Activated CD4-positive, alpha-beta T cell treated with anti-CD3 and anti-CD28 coated beads, Interleukin-2, Interleukin-4, amounts not matched to agents 100 ng/mL and 50 ng/mL, durations not matched to agents 16 hours and 8 hours (primary cell): Measurements from ENCODE around the gene MRGPRG.
"Not testable (repeated sequence)": the region's sequence is repeated elsewhere in the genome, so short reads cannot be mapped to it uniquely, and the experiment has no call there.

ENCODE experiments used
- DNase-seq: peaks from one replicate; pipeline ENCODE4 v3.0.0-alpha.2; 2020; ENCODE audit warnings: low spot score

The MRGPRG gene

DNA sequence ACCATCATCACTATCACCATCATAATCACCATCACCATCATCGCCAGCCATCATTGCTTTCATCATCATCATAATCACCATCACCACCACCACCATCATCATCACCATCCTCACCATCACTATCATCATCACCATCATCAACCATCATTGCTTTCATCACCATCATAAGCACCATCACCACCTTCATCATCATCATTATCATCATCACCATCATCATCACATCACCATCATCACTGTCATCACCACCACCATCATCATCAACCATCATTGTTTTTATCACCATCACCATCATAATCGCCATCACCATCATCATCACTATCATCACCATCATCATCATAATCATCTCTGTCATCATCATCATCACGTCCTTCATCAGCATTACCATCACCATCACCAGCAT is 44.2 kb downstream of the MRGPRG start:
- DNase-seq = no peak

DNA sequence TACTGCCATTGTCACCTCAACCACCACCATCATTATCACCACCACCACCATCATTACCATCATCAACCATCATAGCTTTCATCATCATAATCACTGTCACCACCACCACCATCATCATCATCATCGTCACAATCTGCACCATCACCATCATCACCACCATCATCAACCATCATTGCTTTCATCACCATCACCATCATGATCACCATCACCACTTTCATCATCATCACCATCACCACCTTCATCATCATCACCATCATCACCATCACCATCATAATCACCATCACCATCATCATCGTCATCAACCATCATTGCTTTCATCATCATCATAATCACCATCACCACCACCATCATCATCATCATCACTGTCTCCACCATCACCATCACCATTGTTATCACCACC is 44.8 kb downstream of the MRGPRG start:
- DNase-seq = no peak

DNA sequence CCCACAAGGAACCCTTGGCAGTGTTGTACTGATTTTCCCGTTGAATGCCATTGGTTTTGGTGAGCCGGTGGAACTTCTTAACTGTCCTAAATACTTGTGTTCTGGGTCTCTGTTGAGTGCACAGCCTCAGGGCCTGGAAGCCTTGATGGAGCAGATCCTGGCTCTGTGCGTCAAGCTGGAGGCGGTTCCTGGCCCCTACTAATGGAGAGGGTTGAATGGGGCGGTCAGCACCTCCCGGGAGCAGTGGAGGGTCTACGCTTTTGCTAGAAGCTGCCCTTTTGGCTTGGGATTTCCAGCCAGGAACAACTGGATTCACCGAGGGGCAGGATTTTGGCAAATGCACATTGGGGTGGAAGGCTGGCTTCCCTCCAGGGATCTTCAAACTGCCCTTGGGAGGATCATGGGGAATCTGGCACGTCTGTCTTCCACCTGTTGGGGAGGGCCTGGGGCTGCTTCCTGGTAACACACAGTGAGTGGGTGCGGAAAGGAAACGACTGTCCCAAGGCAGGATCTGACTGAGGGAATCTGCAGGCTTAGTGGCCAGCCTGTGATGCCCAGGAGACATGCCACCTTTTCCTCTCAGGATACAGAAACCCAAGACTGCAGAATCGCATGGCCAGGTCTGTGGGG is 46.6 kb downstream of the MRGPRG start:
- no peak for DNase-seq

DNA sequence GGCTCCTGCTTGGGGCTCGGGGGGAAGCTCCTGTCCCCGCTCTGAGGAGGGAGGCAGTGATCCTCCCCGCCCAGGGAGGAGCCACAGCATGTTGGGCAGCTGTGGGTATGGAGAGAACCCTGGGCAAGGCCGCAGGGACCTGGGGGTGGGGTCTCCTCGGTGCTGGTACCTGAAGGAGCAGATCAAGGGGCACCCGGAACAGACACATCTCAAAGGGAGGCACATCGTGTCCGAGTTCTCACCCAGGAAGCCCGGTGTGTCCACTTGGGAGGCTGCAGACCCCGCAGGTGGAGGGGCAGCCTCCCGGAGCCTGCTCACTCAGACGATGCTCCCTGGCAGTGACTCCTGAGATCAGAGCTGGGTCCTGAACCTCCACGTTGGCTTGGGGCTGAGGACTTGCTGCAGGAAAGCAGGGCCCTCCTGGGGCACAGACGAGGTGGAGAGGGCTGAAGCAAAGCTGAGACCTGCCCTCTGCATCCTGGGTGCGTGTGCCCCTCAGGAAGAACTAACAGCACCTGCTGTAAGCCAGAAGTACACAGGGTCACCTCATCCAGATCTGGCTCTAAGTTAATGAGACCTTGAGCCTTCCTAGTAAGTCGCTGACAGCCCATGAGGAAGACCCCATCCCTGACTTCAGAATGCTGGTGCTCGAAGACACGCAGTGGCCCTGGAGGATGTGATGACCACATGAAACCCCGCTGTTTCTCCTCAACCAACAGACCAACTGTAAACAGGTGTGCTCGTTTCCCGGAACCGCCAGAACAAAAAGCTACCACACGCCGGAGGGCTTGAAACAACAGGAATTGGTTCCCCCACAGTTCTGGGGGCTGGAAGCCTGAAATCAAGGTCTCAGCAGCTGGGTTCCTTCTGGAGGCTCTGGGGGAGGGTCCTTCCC is 47.6 kb downstream of the MRGPRG start:
- DNase-seq = no peak

GRCh38 chr11:3170044-3170755 is 48.4 kb downstream of the MRGPRG start:
- no peak for DNase-seq

DNA sequence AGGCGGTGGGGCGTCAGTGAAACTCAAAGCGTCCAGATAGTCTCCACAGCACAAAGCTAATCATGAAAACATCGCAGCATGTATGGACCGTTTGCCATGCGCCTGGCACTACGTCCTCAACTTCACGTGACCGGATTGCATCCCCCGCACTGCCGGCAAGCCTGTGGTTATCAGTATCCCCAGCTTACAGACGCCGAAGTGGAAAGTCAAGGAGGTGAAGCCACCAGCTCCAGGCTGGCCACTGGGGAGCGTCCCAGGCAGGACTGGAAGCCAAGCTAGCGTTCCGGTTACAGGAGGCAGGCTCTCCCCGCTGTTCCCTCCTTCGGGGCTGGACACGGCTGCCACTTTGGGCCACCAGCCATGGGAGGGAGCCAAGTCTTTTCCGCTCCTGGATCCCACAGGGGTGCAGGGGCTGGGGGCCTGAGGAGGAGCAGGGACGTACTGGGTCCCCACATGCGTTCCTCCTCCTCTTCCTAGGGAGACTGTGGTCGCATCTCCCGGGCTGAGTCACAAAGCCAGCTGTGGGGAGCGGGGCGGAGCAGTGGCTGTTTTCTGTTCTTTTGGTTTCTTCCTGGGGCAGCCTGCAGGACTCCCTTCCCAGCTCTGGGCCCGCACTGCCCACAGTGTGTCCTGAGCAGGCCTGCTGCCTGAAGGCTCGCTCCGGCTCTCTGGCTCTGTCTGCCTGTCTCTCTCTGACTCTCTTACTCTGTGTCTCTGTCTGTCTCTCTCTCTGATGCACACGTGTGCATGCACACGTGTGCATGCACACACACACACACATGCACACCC is 49.2 kb downstream of the MRGPRG start:
- DNase-seq = no peak

DNA sequence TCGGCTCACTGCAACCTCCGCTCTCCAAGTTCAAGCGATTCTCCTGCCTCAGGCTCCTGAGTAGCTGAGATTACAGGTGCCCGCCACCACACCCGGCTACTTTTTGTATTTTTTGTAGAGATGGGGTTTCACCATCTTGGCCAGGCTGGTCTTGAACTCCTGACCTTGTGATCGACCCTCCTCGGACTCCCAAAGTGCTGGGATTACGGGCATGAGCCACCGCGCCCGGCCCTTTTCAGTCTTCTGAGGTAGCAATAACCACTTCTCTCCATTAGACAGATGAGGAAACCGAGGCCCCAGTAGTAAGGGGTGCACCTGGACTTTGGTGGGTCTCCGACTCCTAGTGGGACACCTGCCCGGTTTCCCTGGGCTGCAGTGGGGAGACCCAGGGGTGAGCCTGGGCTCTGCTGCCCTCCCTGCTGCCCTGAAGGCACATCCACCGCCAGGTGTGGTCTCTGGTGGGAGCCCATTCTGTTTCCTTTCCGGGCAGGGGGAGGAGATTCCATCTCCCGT is 49.8 kb downstream of the MRGPRG start:
- DNase-seq = not testable (repeated sequence)
